Measurements from ENCODE around the gene MYL2.

MYL2 gene

GRCh38 chr12:110874781-110875180, 45.6 kb downstream of the MYL2 start:
- TF ChIP-seq CTCF (IDR thresholded peaks at IDR 0.05; ENCODE audit: extremely low read depth, missing control alignments) = no peak
- DNase-seq (ENCODE audit: low spot score) = no peak

- DNase-seq (ENCODE audit: low spot score) = no peak
- TF ChIP-seq CTCF (IDR thresholded peaks at IDR 0.05; ENCODE audit: extremely low read depth, missing control alignments) = no peak
These were observed 46.0 kb downstream of the MYL2 start for GRCh38 chr12:110874351-110874750.

- no peak for TF ChIP-seq CTCF (IDR thresholded peaks at IDR 0.05; ENCODE audit: extremely low read depth, missing control alignments)
- DNase-seq (ENCODE audit: low spot score) = no peak
These were observed 48.3 kb downstream of the MYL2 start for GRCh38 chr12:110872100-110872499.

GRCh38 chr12:110869803-110870202, 50.6 kb downstream of the MYL2 start:
- no peak for TF ChIP-seq CTCF (IDR thresholded peaks at IDR 0.05; ENCODE audit: extremely low read depth, missing control alignments)
- no peak for DNase-seq (ENCODE audit: low spot score)

- DNase-seq (ENCODE audit: low spot score) = no peak
- no peak for TF ChIP-seq CTCF (IDR thresholded peaks at IDR 0.05; ENCODE audit: extremely low read depth, missing control alignments)
These were observed 51.4 kb downstream of the MYL2 start for GRCh38 chr12:110869026-110869425.

- no peak for TF ChIP-seq CTCF (IDR thresholded peaks at IDR 0.05; ENCODE audit: extremely low read depth, missing control alignments)
- no peak for DNase-seq (ENCODE audit: low spot score)
These were observed 54.9 kb downstream of the MYL2 start for GRCh38 chr12:110865521-110865920.

- no peak for DNase-seq (ENCODE audit: low spot score)
- TF ChIP-seq CTCF (IDR thresholded peaks at IDR 0.05; ENCODE audit: extremely low read depth, missing control alignments) = no peak
These were observed 57.2 kb downstream of the MYL2 start for GRCh38 chr12:110863161-110863560.
